NCI-H2227 (cell line): Measurements from ENCODE around the gene INHBE.
"Not testable (repeated sequence)": the region's sequence is repeated elsewhere in the genome, so short reads cannot be mapped to it uniquely, and the experiment has no call there.

Experiments
- DNase-seq: peaks from one replicate; lab custom pipeline; 2025; ENCODE audit not compliant: unreplicated experiment; lab: John Stamatoyannopoulos, UW

The INHBE gene

GRCh38 chr12:57496822-57497221 is 41.7 kb downstream of the INHBE start:
- no peak for DNase-seq

- no peak for DNase-seq
Measured at GRCh38 chr12:57497223-57498131, 42.4 kb downstream of the INHBE start.

- DNase-seq, result no peak
Measured at GRCh38 chr12:57498132-57498502, 43.0 kb downstream of the INHBE start.

- no peak for DNase-seq
Measured at GRCh38 chr12:57498571-57498970, 43.5 kb downstream of the INHBE start.

GRCh38 chr12:57500213-57500612 is 45.1 kb downstream of the INHBE start:
- no peak for DNase-seq

- not testable (repeated sequence) for DNase-seq
Measured at GRCh38 chr12:57502311-57502969, 47.3 kb downstream of the INHBE start.

GRCh38 chr12:57506541-57506940 is 51.4 kb downstream of the INHBE start:
- DNase-seq, result not testable (repeated sequence)
